ENCODE measurements around the gene RCAN2.
"Not testable (repeated sequence)": the region's sequence is repeated elsewhere in the genome, so short reads cannot be mapped to it uniquely, and the experiment has no call there.

RCAN2 gene

DNA sequence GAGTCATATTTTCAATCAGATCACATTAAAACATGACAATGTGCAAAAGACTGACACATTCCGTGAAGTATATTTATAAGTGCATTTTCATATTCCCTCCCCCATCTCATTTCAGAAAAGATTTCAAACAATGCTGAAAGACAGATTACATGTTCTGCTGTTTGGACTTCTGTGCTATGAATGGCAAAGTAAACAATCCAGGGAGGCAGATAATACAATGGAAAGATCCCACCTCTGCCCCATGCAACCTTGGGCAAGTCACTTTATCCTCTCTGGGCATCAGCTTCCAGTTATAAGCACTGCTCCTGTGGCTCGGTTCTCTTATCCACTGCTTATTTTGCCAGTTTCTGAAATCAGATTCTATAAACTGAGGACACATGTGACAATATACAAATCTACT is 110.2 kb downstream of the RCAN2 start:
- no peak for DNase-seq

DNA sequence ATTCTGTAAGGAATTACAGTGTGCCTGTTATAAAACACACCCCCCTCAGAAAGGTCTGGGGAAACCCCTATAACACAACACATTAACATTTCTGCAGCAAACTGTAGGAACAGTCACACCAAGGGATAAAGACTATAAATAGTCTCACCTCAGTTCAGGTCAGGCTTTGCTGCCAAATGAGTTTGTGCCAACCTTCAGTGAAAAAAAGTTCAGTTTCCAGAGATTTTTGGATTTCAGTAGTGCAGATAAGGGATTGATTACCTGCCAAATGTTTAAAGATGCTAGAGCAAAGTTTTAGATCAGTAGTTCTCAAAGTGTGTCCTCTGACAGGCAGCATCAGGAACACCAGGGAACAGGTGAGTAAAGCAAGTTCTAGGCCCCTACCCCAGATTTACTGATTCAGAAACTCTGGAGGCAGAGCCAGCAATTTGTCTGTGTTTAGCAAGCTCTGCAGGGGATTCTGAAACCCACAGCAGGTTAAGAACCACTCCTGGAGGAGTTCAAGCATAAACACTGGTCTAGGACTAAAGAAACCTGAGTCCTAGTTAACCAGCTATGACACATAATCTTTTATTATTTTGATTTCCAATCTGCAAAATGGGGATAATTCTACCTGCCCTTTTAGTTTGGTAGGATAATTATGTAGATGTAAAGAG is 111.0 kb downstream of the RCAN2 start:
- DNase-seq, result no peak

- no peak for DNase-seq
These were observed 112.3 kb downstream of the RCAN2 start for GRCh38 chr6:46378882-46379416.

- no peak for DNase-seq
These were observed 112.9 kb downstream of the RCAN2 start for GRCh38 chr6:46378161-46378881.

GRCh38 chr6:46377209-46377608 is 114.0 kb downstream of the RCAN2 start:
- DNase-seq, result no peak

- peak in 1 of 5 donors; percentile 19 for DNase-seq
These were observed 114.6 kb downstream of the RCAN2 start for GRCh38 chr6:46376562-46377061.

GRCh38 chr6:46370622-46371021 is 120.6 kb downstream of the RCAN2 start:
- no peak for DNase-seq

DNA sequence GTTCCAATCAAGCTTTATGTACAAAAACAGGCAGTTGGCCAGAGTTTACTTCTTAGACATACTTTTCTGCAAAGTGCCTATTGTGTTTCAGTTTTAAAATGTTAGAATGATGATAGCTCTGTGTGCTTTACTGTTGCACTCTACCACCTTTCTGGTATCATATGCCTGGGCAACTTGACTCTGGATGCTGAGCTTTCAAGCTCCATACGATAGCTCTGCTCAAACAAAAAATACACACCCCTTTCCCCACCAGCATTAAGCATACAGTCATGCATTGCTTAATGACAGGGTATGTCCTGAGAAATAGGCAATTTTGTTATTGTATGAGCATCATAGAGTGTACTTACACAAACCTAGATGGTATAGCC is 123.1 kb downstream of the RCAN2 start:
- no peak for DNase-seq

- no peak for DNase-seq
These were observed 123.7 kb downstream of the RCAN2 start for GRCh38 chr6:46367354-46368168.

DNA sequence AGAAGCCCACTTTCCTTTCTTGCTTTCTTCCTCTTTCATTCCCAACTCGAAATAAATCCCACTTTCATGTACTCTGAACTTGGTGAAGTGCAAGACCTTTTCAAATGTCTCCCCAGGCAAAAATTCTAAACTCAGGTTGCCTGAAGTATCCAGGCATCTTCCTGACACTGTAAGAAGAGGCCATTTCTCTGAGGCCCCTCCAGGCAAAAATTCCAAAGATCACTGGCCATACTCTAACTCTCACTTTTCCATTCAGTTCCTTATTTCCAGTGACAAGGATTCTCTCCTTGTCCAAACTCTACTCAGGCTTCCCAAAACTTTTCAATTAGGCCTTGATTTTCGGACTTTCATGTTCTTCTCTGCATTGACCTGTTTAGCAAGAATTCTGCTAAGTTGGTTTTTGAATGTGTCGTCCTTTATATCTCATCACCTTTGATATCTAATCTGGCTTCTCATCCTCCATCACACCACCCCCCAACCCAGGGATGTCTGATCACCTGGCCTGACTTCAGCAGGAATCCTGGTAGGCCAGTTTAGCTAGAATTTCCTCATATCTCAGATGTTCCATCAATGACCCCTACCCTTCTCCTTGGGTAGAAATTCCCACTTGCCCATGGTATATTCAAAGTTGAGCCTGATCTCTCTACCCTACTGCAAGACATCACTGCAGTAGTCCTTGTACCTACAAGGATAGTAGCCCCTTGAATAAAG is 124.9 kb downstream of the RCAN2 start:
- no peak for DNase-seq

DNA sequence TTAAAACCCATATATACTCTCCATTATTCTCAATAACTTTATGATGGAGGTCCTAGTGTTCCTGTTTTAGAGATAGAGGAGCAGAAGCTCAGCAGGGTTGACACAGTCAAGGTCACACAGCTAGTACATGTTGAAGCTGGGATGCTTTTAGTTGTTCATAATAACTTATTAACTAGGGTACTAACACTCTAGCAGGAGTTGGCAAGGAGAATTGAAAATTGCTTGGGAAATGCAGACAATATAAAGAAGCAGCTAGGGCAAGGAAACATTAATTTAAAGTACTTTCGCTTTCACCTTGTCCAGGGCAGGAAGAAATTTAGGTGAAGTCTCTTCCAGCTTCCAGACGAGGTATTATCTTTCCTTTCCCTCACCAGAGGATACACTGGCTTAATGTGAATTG is 133.7 kb downstream of the RCAN2 start:
- DNase-seq, result no peak

- DNase-seq, result no peak
These were observed 134.7 kb downstream of the RCAN2 start for GRCh38 chr6:46356543-46356942.

DNA sequence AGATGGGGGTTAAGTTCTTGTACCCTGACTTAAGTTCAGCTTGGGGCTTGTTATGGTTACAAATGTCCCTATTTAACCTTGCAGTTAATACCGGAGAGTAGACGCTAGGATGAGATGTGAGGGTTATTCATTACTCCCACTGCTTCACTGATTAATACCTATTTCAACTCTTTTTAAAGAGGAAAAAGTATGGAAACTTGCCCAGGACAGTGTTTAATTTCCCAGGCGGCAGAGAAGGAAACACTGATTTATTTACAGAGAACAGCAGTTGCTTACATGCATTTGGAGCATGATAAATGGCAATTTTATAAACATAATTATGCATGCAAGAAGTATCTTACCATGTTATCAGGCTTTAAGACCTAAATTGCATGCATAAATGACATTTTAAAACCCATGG is 137.7 kb downstream of the RCAN2 start:
- no peak for DNase-seq

- no peak for DNase-seq
These were observed 138.5 kb downstream of the RCAN2 start for GRCh38 chr6:46352541-46353268.

GRCh38 chr6:46350714-46351113 is 140.5 kb downstream of the RCAN2 start:
- no peak for DNase-seq

GRCh38 chr6:46347669-46348068 is 143.6 kb downstream of the RCAN2 start:
- no peak for DNase-seq

DNA sequence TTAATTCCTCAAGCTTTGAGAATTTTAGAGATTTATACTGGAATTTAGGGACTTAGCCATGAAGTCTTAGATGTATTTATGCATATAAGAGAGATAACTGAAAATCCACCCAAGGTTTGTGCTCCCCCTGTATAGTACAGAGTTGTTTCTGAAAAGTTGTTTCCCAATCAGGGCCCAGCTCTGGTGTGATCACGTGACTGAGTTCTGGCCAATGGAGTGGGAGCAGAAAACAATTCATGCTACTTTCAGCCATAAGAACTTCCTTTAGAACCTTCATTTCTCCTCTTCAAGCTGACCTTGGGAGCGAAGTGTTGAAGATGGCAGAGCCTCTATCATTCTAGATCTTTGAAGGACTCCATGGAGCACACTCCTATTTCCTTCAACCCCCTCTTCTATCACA is 151.0 kb downstream of the RCAN2 start:
- DNase-seq, result no peak

DNA sequence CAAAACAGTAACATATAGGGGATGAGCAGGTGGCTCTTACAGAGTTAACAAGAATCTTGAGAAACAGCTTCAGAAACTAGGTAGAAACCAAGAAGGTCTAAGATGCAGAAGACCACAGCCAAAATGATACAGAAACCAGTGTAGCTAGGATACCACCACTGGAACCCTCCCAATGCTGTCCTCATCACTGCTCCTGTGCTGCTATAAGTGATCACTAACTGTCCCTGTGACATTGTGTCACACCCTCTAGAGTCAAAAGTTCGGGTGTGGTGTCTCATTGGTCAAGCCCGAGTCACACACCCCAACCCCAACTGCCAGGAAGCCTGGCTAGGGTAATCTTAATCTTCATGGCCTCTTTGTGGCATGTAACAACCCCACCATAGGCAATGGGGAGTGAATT is 153.1 kb downstream of the RCAN2 start:
- no peak for DNase-seq

GRCh38 chr6:46334442-46334841 is 156.8 kb downstream of the RCAN2 start:
- no peak for DNase-seq

DNA sequence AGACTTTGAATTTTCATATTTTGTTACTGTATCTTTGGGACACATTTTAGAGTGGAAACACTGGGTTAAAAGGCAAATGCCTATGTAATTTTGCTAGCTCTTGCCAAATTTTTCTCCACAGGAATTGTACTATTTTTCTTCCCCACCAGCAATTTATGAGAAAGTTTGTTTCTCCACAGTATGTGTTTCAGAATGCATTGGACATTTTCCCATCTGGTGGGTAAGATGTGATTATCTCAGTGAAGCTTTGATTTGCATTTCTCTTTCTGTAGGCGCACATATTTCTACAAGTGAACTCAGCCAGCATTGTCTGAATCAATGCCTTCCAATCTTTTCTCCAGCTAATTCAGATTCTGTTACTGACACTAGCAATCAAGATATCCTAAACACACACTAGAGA is 157.8 kb downstream of the RCAN2 start:
- no peak for DNase-seq

- not testable (repeated sequence) for DNase-seq
These were observed 158.8 kb downstream of the RCAN2 start for GRCh38 chr6:46332448-46332847.

- no peak for DNase-seq
These were observed 159.8 kb downstream of the RCAN2 start for GRCh38 chr6:46331461-46331860.

Data from T-helper 1 cell (primary cell).